Motor neuron (in vitro differentiated cells): ENCODE results near the gene PKN1. TPM values are rescaled to one million over a fixed set of nuclear protein-coding genes. Genes with fewer than 3 reads are reported as not detected.

ENCODE experiments used
- ATAC-seq, 8 experiments: fragments of 200-7000 bp; cut with Tn5 transposase; replicated peaks in 6 of 8; 2 replicates each; pipeline ENCODE4 v1.8.0; 2021; ENCODE audit warnings: mild to moderate bottlenecking in 8 of 8, moderate library complexity in 8 of 8
- H3K27ac ChIP-seq, 2 donors: fragments of 250-450 bp; sonication (Bioruptor Pico); 2 replicates each; pipeline ENCODE4 v1.9.0; 2021; ENCODE audit warnings: antibody characterized with exemption in 2 of 2, mild to moderate bottlenecking in 2 of 2, moderate library complexity in 1 of 2
- H3K4me1 ChIP-seq, 2 donors: fragments of 250-450 bp; sonication (Bioruptor Pico); replicated peaks in 1 of 2; 2 replicates each; pipeline ENCODE4 v1.6.1; 2021; ENCODE audit warnings: antibody characterized with exemption in 2 of 2, mild to moderate bottlenecking in 2 of 2, moderate library complexity in 1 of 2
- H3K4me3 ChIP-seq, 5 donors: fragments of 250-450 bp; sonication (Bioruptor Pico); 2 replicates each; pipeline ENCODE4 v1.9.0; 2021; ENCODE audit warnings: antibody characterized with exemption in 5 of 5, mild to moderate bottlenecking in 5 of 5, moderate library complexity in 4 of 5
- WGBS, 10 experiments: fragments of 450-650 bp; shearing (Covaris generic); methylation state at CpG; one replicate each; pipeline ENCODE4 v1.0.0; 2022; 5-methylcytosine and 5-hydroxymethylcytosine counted together
- in situ Hi-C, 9 experiments: fragments of 400-800 bp; cut with MboI; loops; one replicate each; pipeline ENCODE4 v1.15.0; 2021; ENCODE audit warnings: low sequenced_read_pairs in 9 of 9, low pct_unique_long_range_greater_than_20kb in 2 of 9; ENCODE audit not compliant: unreplicated experiment in 9 of 9
- total RNA-seq, 8 experiments: library from RNA; unstranded; fragments of 300-600 nt; gene quantifications; 2 replicates each; pipeline versions ENCODE4 v1.2.3 to v1.2.4, GENCODE V29; 2022

PKN1 gene
- total RNA-seq, 8 experiments from 2014 or later, result 37.6 to 69.3 (median 56.0) TPM

GRCh38 chr19:14511229-14511593, 78.1 kb downstream of the PKN1 start:
- no peak overlapping the region for H3K4me3 ChIP-seq
- ATAC-seq, result no peak
- no peak overlapping the region for H3K27ac ChIP-seq
- in situ Hi-C loops, result no loop called here
- 0 to 100% (median 76%) methylated on average over 1 to 3 of the region's 4 CpGs; no CpG with 5 or more reads in 2 of the 10 experiments for WGBS, 10 experiments
- H3K4me1 ChIP-seq, result peaks cover 6 to 36% of the 10 kb centered on the region in 2 donors

GRCh38 chr19:14512406-14512961, 79.4 kb downstream of the PKN1 start:
- ATAC-seq, result no peak
- WGBS, 10 experiments, result 80 to 100% (median 95%) methylated on average over 1 to 11 of the region's 14 CpGs; no CpG with 5 or more reads in 1 of the 10 experiments
- in situ Hi-C loops, result no loop called here

GRCh38 chr19:14514215-14514863, 81.2 kb downstream of the PKN1 start:
- H3K27ac ChIP-seq, result no peak overlapping the region
- ATAC-seq, result peak in 1 of 8 experiments; percentile 0
- in situ Hi-C loops, result no loop called here
- H3K4me1 ChIP-seq, result peaks cover 17 to 36% of the 10 kb centered on the region in 2 donors
- no peak overlapping the region for H3K4me3 ChIP-seq
- 79 to 100% (median 92%) methylated on average over 1 to 4 of the region's 8 CpGs; no CpG with 5 or more reads in 5 of the 10 experiments for WGBS, 10 experiments

More at GRCh38 chr19:14512406-14512961, 79.4 kb downstream of the PKN1 start:
- Histone ChIP-seq H3K4me1 (peaks cover 13 to 43% of the 10 kb centered on the region in 2 donors), H3K27ac (no peak overlapping the region), H3K4me3 (no peak overlapping the region)

- WGBS, 10 experiments, result 67 to 100% (median 97%) methylated on average over 1 to 5 of the region's 8 CpGs; no CpG with 5 or more reads in 4 of the 10 experiments
- Histone ChIP-seq H3K27ac (no peak overlapping the region), H3K4me3 (peak overlapping the region in 2 of 5 donors; percentile 86 to 99), H3K4me1 (peaks cover 16 to 29% of the 10 kb centered on the region in 2 donors)
- in situ Hi-C loops, result no loop called here
- ATAC-seq, result no peak
These were observed 82.5 kb downstream of the PKN1 start for GRCh38 chr19:14515501-14516047.

GRCh38 chr19:14516048-14516534, 83.0 kb downstream of the PKN1 start:
- in situ Hi-C loops, result no loop called here
- no peak for ATAC-seq
- Histone ChIP-seq H3K4me3 (peak overlapping the region in 4 of 5 donors; percentile 79 to 99 (median 85)), H3K27ac (no peak overlapping the region), H3K4me1 (peaks cover 15 to 24% of the 10 kb centered on the region in 2 donors)
- 0 to 100% (median 93%) methylated on average over 1 to 11 of the region's 15 CpGs; no CpG with 5 or more reads in 1 of the 10 experiments for WGBS, 10 experiments

GRCh38 chr19:14516746-14517438, 83.8 kb downstream of the PKN1 start:
- no peak for ATAC-seq
- in situ Hi-C loops, result no loop called here
- WGBS, 10 experiments, result 0 to 65% (median 14%) methylated on average over 2 to 16 of the region's 22 CpGs; no CpG with 5 or more reads in 2 of the 10 experiments

GRCh38 chr19:14517446-14517839, 84.3 kb downstream of the PKN1 start:
- Histone ChIP-seq H3K4me1 (peaks cover 15 to 21% of the 10 kb centered on the region in 2 donors), H3K27ac (peak overlapping the region; percentile 82 to 91), H3K4me3 (peak overlapping the region; percentile 79 to 99 (median 86))
- no peak for ATAC-seq
- 0% methylated on average over 1 to 2 of the region's 32 CpGs; no CpG with 5 or more reads in 8 of the 10 experiments for WGBS, 10 experiments
- in situ Hi-C loops, result no loop called here

More at GRCh38 chr19:14516746-14517438, 83.8 kb downstream of the PKN1 start:
- H3K4me3 ChIP-seq, result peak overlapping the region; percentile 79 to 99 (median 86)
- H3K27ac ChIP-seq, result no peak overlapping the region
- peaks cover 15 to 21% of the 10 kb centered on the region in 2 donors for H3K4me1 ChIP-seq

- in situ Hi-C loops, result no loop called here
- H3K4me3 ChIP-seq, result peak within 1 kb of the TSS; percentile 79 to 99 (median 86)
- peak; percentile 53 to 78 (median 73) for ATAC-seq
- no CpG with 5 or more reads among the region's 82 CpGs for WGBS, 10 experiments
- peak within 1 kb of the TSS; percentile 82 to 91 for H3K27ac ChIP-seq
- peaks cover 15 to 21% of the 10 kb centered on the region in 2 donors for H3K4me1 ChIP-seq
These were observed 84.9 kb downstream of the PKN1 start, which contains the start of gene DNAJB1 for GRCh38 chr19:14517840-14518505. TSS of gene DNAJB1 (minus strand) at chr19:14518397. CDS start at chr19:14518349, 48 bp downstream.

GRCh38 chr19:14519245-14519859, 86.2 kb downstream of the PKN1 start:
- Histone ChIP-seq H3K27ac (peak overlapping the region; percentile 74 to 78), H3K4me1 (peaks cover 15 to 21% of the 10 kb centered on the region in 2 donors), H3K4me3 (peak overlapping the region in 1 of 5 donors; percentile 86)
- in situ Hi-C loops, result no loop called here
- 67 to 100% (median 96%) methylated on average over 1 to 12 of the region's 22 CpGs; no CpG with 5 or more reads in 1 of the 10 experiments for WGBS, 10 experiments
- ATAC-seq, result no peak

GRCh38 chr19:14519860-14520407, 86.8 kb downstream of the PKN1 start:
- H3K4me1 ChIP-seq, result peaks cover 15 to 21% of the 10 kb centered on the region in 2 donors
- ATAC-seq, result peak in 1 of 8 experiments; percentile 0
- H3K4me3 ChIP-seq, result no peak overlapping the region
- no peak overlapping the region for H3K27ac ChIP-seq
- WGBS, 10 experiments, result 0% methylated on average over 1 of the region's 2 CpGs; no CpG with 5 or more reads in 8 of the 10 experiments
- in situ Hi-C loops, result no loop called here

- Histone ChIP-seq H3K27ac (no peak overlapping the region), H3K4me3 (no peak overlapping the region), H3K4me1 (peaks cover 15 to 21% of the 10 kb centered on the region in 2 donors)
- WGBS, 10 experiments, result 80 to 100% (median 82%) methylated on average over 1 to 3 of the region's 4 CpGs; no CpG with 5 or more reads in 5 of the 10 experiments
- in situ Hi-C loops, result no loop called here
- ATAC-seq, result no peak
These were observed 87.4 kb downstream of the PKN1 start for GRCh38 chr19:14520543-14520942.
